Endothelial cell (in vitro differentiated cells): Measurements from ENCODE around the gene ATXN7L1. TPM values are rescaled to one million over a fixed set of nuclear protein-coding genes. Genes with fewer than 3 reads are reported as not detected.
"Not testable (repeated sequence)": the region's sequence is repeated elsewhere in the genome, so short reads cannot be mapped to it uniquely, and the experiment has no call there.

Source experiments
- DNase-seq: peaks from one replicate; pipeline ENCODE4 v3.0.0; 2021; ENCODE audit warnings: low spot score
- H3K27ac Mint-ChIP-seq: one replicate; pipeline ENCODE4 v1.8.0; 2021; ENCODE audit warnings: mixed read lengths, inconsistent platforms; ENCODE audit not compliant: unreplicated experiment
- H3K27me3 Mint-ChIP-seq: one replicate; pipeline ENCODE4 v1.8.0; 2021; ENCODE audit warnings: mild to moderate bottlenecking, moderate library complexity, mixed read lengths, inconsistent platforms; ENCODE audit not compliant: unreplicated experiment
- H3K36me3 Mint-ChIP-seq: one replicate; pipeline ENCODE4 v1.8.0; 2021; ENCODE audit warnings: mild to moderate bottlenecking, low read depth, mixed read lengths, inconsistent platforms; ENCODE audit not compliant: unreplicated experiment
- H3K4me1 Mint-ChIP-seq: one replicate; pipeline ENCODE4 v1.8.0; 2021; ENCODE audit warnings: mild to moderate bottlenecking, mixed read lengths, inconsistent platforms; ENCODE audit not compliant: unreplicated experiment
- H3K4me3 Mint-ChIP-seq: one replicate; pipeline ENCODE4 v1.8.0; 2021; ENCODE audit warnings: mild to moderate bottlenecking, mixed read lengths, inconsistent platforms; ENCODE audit not compliant: unreplicated experiment
- H3K9me3 Mint-ChIP-seq: one replicate; pipeline ENCODE4 v1.8.0; 2021; ENCODE audit warnings: mixed read lengths, inconsistent platforms; ENCODE audit not compliant: unreplicated experiment
- total RNA-seq: library from RNA; stranded (reverse); fragmentation: NEBNext Ultra II Directional; extraction: Animal tissue kit (Norgen Biotek cat#: 25700); gene quantifications from one replicate; pipeline ENCODE4 v1.2.1, GENCODE V29; 2021; ENCODE audit not compliant: unreplicated experiment
- TF ChIP-seq, protein P1 (sequence below): fragments of 200-600 bp; sonication (generic); IDR thresholded peaks from one replicate; pipeline ENCODE4 v1.5.0; 2021; ENCODE audit warnings: antibody characterized with exemption; ENCODE audit not compliant: unreplicated experiment

Gene ATXN7L1
- total RNA-seq, 1 donor from 2014 or later = 18.4 TPM

DNA sequence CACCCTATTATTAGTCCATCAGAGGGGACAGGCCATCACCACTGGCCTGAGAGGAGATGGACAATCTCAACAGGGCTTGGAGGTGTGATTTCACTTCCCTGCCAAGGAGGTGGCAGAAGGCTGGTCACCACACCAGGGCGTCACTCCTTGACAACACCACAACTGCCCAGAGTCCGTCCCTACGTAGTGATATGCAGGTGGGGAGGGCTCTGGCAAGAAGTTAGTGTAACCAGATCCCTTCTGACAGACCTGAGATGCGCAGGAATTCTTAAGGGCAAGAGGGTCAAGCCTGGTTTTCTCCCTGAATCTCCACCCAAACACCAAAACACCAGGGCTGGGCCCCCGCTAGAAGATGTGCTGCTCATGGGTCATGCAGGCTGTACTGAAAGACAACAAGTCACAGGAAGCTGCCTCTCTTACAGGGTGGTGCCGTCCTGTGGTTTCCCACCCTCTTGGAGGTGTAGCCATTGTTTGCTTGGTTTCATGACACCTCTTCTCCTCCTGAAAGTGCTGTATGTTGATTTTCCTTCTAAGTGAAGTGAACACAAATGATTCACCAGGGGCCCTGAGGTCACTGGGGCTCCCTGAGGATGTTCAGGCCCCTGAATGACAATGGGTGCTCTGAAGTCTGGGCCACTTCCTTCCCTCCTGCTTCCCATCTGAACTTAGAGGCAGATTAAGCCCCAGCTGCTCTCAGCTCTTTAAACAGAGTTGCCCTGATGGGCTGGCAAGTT, 27.1 kb downstream of the ATXN7L1 start:
- peaks cover 29% of the 10 kb centered on the region for H3K36me3 Mint-ChIP-seq

DNA sequence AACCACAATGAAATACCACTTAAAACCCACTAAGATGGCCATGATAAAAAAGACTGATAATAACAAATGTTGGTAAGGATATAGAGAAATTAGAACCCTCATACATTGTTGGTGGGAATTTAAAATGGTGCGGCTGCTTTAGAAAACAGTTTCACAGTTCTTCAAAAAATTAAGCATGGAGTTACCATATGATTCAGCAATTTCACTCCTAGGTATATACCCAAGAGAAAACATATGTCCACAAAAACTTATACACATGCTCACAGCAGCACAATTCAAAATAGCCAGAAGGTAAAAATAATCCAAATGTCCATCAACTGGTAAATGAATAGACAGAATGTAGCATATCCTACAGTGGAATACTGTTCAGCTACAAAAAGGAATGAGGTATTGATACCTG, 30.0 kb downstream of the ATXN7L1 start:
- Mint-ChIP-seq H3K36me3 (peaks cover 16% of the 10 kb centered on the region), H3K4me3 (no peak overlapping the region), H3K4me1 (peaks cover 32% of the 10 kb centered on the region), H3K9me3 (no peaks in the 10 kb centered on the region), H3K27ac (no peak overlapping the region), H3K27me3 (peaks cover 1% of the 10 kb centered on the region)
- DNase-seq = no peak
- TF ChIP-seq, protein P1, sequence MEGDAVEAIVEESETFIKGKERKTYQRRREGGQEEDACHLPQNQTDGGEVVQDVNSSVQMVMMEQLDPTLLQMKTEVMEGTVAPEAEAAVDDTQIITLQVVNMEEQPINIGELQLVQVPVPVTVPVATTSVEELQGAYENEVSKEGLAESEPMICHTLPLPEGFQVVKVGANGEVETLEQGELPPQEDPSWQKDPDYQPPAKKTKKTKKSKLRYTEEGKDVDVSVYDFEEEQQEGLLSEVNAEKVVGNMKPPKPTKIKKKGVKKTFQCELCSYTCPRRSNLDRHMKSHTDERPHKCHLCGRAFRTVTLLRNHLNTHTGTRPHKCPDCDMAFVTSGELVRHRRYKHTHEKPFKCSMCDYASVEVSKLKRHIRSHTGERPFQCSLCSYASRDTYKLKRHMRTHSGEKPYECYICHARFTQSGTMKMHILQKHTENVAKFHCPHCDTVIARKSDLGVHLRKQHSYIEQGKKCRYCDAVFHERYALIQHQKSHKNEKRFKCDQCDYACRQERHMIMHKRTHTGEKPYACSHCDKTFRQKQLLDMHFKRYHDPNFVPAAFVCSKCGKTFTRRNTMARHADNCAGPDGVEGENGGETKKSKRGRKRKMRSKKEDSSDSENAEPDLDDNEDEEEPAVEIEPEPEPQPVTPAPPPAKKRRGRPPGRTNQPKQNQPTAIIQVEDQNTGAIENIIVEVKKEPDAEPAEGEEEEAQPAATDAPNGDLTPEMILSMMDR = no peak

More for the DNA sequence above, 27.1 kb downstream of the ATXN7L1 start:
- H3K9me3 Mint-ChIP-seq = no peaks in the 10 kb centered on the region
- DNase-seq = no peak
- TF ChIP-seq, protein P1 = no peak
- H3K27me3 Mint-ChIP-seq = peaks cover 6% of the 10 kb centered on the region
- H3K4me1 Mint-ChIP-seq = peaks cover 54% of the 10 kb centered on the region
- H3K27ac Mint-ChIP-seq = peak overlapping the region; percentile 94
- H3K4me3 Mint-ChIP-seq = peak overlapping the region; percentile 22

DNA sequence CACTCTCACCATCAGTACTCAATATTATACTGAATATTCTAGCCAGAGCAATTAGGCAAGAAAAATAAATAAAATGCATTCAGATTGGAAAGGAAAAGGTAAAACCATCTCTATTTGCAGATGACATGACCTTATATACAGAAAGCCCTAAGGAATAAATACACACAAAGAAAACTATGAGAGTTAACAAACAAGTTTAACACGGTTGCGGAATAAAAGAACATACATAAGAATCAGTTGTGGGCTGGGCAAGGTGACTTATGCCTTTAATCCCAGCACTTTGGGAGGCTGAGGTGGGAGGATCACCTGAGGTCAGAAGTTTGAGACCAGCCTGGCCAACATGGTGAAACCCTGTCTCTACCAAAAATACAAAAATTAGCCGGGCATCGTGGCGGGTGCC, 31.7 kb downstream of the ATXN7L1 start:
- H3K27ac Mint-ChIP-seq, H3K27me3 Mint-ChIP-seq, H3K4me3 Mint-ChIP-seq, H3K9me3 Mint-ChIP-seq, DNase-seq: not testable (repeated sequence)
- Mint-ChIP-seq H3K36me3 (peaks cover 12% of the 10 kb centered on the region), H3K4me1 (peaks cover 18% of the 10 kb centered on the region)

DNA sequence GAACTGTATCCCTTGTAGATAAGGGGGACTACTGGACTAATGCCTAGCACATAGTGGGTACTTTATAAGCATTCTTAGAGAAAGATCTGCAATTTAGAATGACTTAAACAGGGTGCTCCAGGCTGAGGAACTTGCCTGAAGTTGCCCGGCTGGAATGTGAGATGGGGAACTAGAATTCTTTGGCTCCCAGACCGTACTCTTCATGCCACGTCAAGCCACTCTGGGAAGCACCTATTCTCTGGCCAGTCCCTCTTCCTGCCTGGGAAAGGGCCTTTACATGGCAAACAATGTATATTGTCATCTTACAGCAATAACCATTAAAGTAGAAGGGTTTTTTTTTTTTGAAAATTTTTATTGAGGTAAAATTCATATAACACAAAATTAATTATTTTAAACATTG, 34.5 kb downstream of the ATXN7L1 start:
- no peak for DNase-seq
- H3K27ac Mint-ChIP-seq = no peak overlapping the region
- TF ChIP-seq, protein P1 = no peak
- peaks cover 10% of the 10 kb centered on the region for H3K36me3 Mint-ChIP-seq
- H3K4me1 Mint-ChIP-seq = peaks cover 14% of the 10 kb centered on the region
- no peak overlapping the region for H3K4me3 Mint-ChIP-seq
- peaks cover 2% of the 10 kb centered on the region for H3K27me3 Mint-ChIP-seq
- no peaks in the 10 kb centered on the region for H3K9me3 Mint-ChIP-seq

DNA sequence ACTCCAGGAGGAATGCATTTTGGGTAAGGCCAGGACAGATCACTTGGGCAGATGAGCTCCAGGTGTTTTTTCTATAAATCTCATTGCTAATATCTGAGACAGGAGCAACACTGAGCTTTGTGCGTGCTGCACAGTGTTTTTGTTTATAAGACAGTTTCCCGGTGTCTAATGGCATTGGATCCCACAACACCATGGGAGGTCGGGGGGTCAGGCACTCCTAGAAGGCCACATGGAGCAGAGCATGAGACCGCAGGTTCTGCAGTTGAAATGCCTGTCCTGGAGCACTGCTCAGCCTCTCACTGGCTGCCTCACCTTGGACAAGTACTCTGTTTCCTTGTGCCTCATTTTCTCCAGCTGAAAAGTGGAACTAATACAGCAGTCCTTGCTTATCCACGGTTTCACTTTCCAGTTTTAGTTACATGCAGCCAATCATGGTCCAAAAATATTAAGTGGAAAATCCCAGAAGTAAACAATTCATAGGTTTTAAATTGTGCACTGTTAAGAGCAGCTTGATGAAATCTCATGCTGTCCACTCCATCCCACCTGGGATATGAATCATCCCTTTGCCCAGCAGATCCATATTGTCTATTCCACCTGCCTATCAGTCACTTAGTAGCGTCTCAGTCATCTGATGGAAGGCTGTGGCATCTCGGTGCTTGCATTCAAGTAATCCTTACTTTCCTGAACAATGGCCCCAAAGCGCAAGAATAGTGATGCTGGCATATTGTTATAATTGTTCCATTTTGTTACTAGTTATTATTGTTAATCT, 35.2 kb downstream of the ATXN7L1 start:
- H3K4me3 Mint-ChIP-seq = no peak overlapping the region
- peaks cover 14% of the 10 kb centered on the region for H3K4me1 Mint-ChIP-seq
- TF ChIP-seq, protein P1 = no peak
- H3K27ac Mint-ChIP-seq = no peak overlapping the region
- peaks cover 6% of the 10 kb centered on the region for H3K36me3 Mint-ChIP-seq
- no peak for DNase-seq
- peaks cover 2% of the 10 kb centered on the region for H3K27me3 Mint-ChIP-seq
- H3K9me3 Mint-ChIP-seq = no peaks in the 10 kb centered on the region
